ENCODE measurements around the gene MYO1B. TPM values are rescaled to one million over a fixed set of nuclear protein-coding genes. Genes with fewer than 3 reads are reported as not detected.

MYO1B gene
- total RNA-seq, 1 experiment from 2014 or later = 43.2 TPM

GRCh38 chr2:191351298-191351697 lies 106.1 kb downstream of the MYO1B start:
- Histone ChIP-seq H3K4ac (ENCODE audit: low read depth, low read length) (no peak overlapping the region), H3K4me1 (ENCODE audit: insufficient read depth, low read length) (no peaks in the 10 kb centered on the region), H3K4me2 (ENCODE audit: insufficient read depth, insufficient read length, low read length) (no peak overlapping the region), H2BK20ac (ENCODE audit: low read depth, low read length, poor library complexity, severe bottlenecking) (no peak overlapping the region), H2BK15ac (ENCODE audit: low read depth, low read length) (no peak overlapping the region), H3K27me3 (ENCODE audit: insufficient read depth, low read length) (no peaks in the 10 kb centered on the region), H3K18ac (ENCODE audit: insufficient read length, low read depth, low read length) (no peak overlapping the region), H3K23ac (ENCODE audit: insufficient read length, low read depth, low read length) (no peak overlapping the region), H3K14ac (ENCODE audit: insufficient read depth, low read length) (no peak overlapping the region), H3K9ac (ENCODE audit: extremely low read depth, insufficient read length, low read length) (no peak overlapping the region), H2AFZ (ENCODE audit: low read length) (no peak overlapping the region), H4K8ac (replicated peaks; ENCODE audit: insufficient read length, low read depth, low read length) (no peak overlapping the region), H3K56ac (ENCODE audit: insufficient read length, low read depth, low read length) (no peak overlapping the region), H4K5ac (ENCODE audit: insufficient read length, low read depth, low read length) (no peak overlapping the region), H3T11ph (ENCODE audit: low read length) (no peak overlapping the region), H2AK5ac (ENCODE audit: insufficient read length, low read length) (no peak overlapping the region), H3K79me2 (ENCODE audit: insufficient read depth, low read length) (no peaks in the 10 kb centered on the region), H4K91ac (ENCODE audit: insufficient read length, low read depth, low read length) (no peak overlapping the region), H3K79me1 (ENCODE audit: insufficient read depth, low read depth, low read length, poor library complexity, severe bottlenecking) (no peaks in the 10 kb centered on the region), H3K27ac (ENCODE audit: insufficient read length, low read depth, low read length) (no peak overlapping the region), H2BK5ac (ENCODE audit: insufficient read length, low read length) (no peak overlapping the region), H2BK120ac (ENCODE audit: low read depth, low read length, poor library complexity, severe bottlenecking) (no peak overlapping the region), H4K20me1 (ENCODE audit: control insufficient read depth, insufficient read depth, insufficient read length) (no peaks in the 10 kb centered on the region), H2BK12ac (ENCODE audit: insufficient read length, low read depth, low read length) (no peak overlapping the region), H3K23me2 (ENCODE audit: insufficient read length, low read depth, low read length, poor library complexity, severe bottlenecking) (no peaks in the 10 kb centered on the region), H3K9me3 (ENCODE audit: control insufficient read depth, low read depth, low read length) (no peaks in the 10 kb centered on the region)
- DNase-seq = no peak
- Mint-ChIP-seq H3K27me3 (ENCODE audit: low read depth) (no peaks in the 10 kb centered on the region), H3K27ac (no peak overlapping the region), H3K9me3 (peaks cover 6 to 12% of the 10 kb centered on the region in 2 experiments; a peak in 3 of 5 replicates), H3K4me3 (no peak overlapping the region), H3K4me1 (peaks cover 0 to 2% of the 10 kb centered on the region in 2 experiments; a peak in 1 of 4 replicates), H3K36me3 (ENCODE audit: insufficient read depth in 1 of 3, low read depth in 3 of 3) (peaks cover 34 to 35% (median 35%) of the 10 kb centered on the region in 3 experiments)
- WGBS (ENCODE audit: extremely low coverage, insufficient read length, low lambda C conversion rate) = no CpG with 5 or more reads among the region's 3 CpGs
- no peak for TF ChIP-seq CTCF (conservative IDR thresholded peaks at IDR 0.05)

Data from H9 (cell line).